Osteoblast (primary cell): ENCODE results near the gene CFHR1. TPM values are rescaled to one million over a fixed set of nuclear protein-coding genes. Genes with fewer than 3 reads are reported as not detected.

Source experiments
- DNase-seq: peaks from one replicate; pipeline ENCODE4 v3.0.0; 2011; ENCODE audit warnings: low spot score, mixed read lengths; ENCODE audit not compliant: insufficient read length; ENCODE audit errors: missing footprints
- H2AFZ ChIP-seq: 2 replicates; pipeline ENCODE4 v1.6.0; 2011; ENCODE audit warnings: mild to moderate bottlenecking, low read length
- H3K27ac ChIP-seq: 2 replicates; pipeline ENCODE4 v1.5.1; 2011; ENCODE audit warnings: mild to moderate bottlenecking, low read depth, low read length, moderate library complexity
- H3K27me3 ChIP-seq: 2 replicates; pipeline ENCODE4 v1.6.0; 2012; ENCODE audit warnings: mild to moderate bottlenecking, control low read depth, inconsistent platforms, low read length, moderate library complexity; ENCODE audit not compliant: insufficient read depth
- H3K36me3 ChIP-seq: 2 replicates; pipeline ENCODE4 v1.5.1; 2011; ENCODE audit warnings: mild to moderate bottlenecking, low read length, control low read depth, moderate library complexity; ENCODE audit not compliant: insufficient read depth
- H3K4me1 ChIP-seq: 2 replicates; pipeline ENCODE4 v1.5.1; 2011; ENCODE audit warnings: mild to moderate bottlenecking, low read length, control low read depth, moderate library complexity; ENCODE audit not compliant: insufficient read depth
- H3K4me2 ChIP-seq: 2 replicates; pipeline ENCODE4 v1.6.0; 2011; ENCODE audit warnings: mild to moderate bottlenecking, low read length; ENCODE audit not compliant: insufficient read depth
- H3K4me3 ChIP-seq: fragments of 200-600 bp; sonication (generic); 3 replicates; pipeline ENCODE4 v1.5.1; 2012; ENCODE audit warnings: mild to moderate bottlenecking, low read length, inconsistent platforms; ENCODE audit not compliant: insufficient read depth
- H3K79me2 ChIP-seq: 2 replicates; pipeline ENCODE4 v1.6.0; 2012; ENCODE audit warnings: mild to moderate bottlenecking, low read length, control low read depth, inconsistent platforms; ENCODE audit not compliant: insufficient read depth
- H3K9me3 ChIP-seq: 2 replicates; pipeline ENCODE4 v1.5.1; 2011; ENCODE audit warnings: low read depth, low read length, control low read depth
- H4K20me1 ChIP-seq: 2 replicates; pipeline ENCODE4 v1.6.0; 2012; ENCODE audit warnings: mild to moderate bottlenecking, low read length, control low read depth; ENCODE audit not compliant: insufficient read depth
- total RNA-seq: library from RNA; depleted of rRNA; stranded (reverse); fragments of >200 nt; gene quantifications from 2 replicates; pipeline ENCODE4 v1.2.3, GENCODE V29; 2012
- TF ChIP-seq, protein P1 (sequence below): IDR thresholded peaks from 2 replicates; pipeline ENCODE4 v1.5.1; 2011; ENCODE audit warnings: mild to moderate bottlenecking, low read depth, low read length, moderate library complexity; ENCODE audit errors: extremely low read depth

The CFHR1 gene
- total RNA-seq, 1 donor: not detected

DNA sequence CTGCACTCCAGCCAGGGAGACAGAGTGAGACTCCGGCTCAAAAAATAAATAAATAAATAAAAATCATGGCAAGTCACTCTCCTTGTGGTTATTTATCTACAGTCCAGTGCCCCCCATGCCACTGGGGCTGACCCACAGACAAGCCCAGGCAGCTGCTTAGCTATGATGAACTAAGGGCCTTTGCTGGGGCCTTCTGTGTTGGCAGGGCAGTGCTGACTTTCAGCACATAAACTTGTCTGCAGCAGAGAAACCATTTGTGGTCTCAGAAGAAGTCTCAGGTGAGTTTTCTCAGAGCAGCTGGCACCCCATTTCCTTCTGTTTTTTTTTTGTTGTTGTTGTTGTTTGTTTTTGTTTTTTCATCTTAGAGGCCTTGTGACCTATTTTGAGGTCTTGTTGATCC is 47.4 kb downstream of the CFHR1 start:
- no peaks in the 10 kb centered on the region for H3K27me3 ChIP-seq
- TF ChIP-seq, protein P1, sequence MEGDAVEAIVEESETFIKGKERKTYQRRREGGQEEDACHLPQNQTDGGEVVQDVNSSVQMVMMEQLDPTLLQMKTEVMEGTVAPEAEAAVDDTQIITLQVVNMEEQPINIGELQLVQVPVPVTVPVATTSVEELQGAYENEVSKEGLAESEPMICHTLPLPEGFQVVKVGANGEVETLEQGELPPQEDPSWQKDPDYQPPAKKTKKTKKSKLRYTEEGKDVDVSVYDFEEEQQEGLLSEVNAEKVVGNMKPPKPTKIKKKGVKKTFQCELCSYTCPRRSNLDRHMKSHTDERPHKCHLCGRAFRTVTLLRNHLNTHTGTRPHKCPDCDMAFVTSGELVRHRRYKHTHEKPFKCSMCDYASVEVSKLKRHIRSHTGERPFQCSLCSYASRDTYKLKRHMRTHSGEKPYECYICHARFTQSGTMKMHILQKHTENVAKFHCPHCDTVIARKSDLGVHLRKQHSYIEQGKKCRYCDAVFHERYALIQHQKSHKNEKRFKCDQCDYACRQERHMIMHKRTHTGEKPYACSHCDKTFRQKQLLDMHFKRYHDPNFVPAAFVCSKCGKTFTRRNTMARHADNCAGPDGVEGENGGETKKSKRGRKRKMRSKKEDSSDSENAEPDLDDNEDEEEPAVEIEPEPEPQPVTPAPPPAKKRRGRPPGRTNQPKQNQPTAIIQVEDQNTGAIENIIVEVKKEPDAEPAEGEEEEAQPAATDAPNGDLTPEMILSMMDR: no peak
- H3K4me3 ChIP-seq: no peak overlapping the region
- H2AFZ ChIP-seq: no peak overlapping the region
- H3K9me3 ChIP-seq: no peaks in the 10 kb centered on the region
- no peaks in the 10 kb centered on the region for H3K4me1 ChIP-seq
- no peak for DNase-seq
- no peaks in the 10 kb centered on the region for H3K79me2 ChIP-seq
- H3K4me2 ChIP-seq: no peak overlapping the region
- no peaks in the 10 kb centered on the region for H3K36me3 ChIP-seq
- no peak overlapping the region for H3K27ac ChIP-seq
- H4K20me1 ChIP-seq: no peaks in the 10 kb centered on the region

DNA sequence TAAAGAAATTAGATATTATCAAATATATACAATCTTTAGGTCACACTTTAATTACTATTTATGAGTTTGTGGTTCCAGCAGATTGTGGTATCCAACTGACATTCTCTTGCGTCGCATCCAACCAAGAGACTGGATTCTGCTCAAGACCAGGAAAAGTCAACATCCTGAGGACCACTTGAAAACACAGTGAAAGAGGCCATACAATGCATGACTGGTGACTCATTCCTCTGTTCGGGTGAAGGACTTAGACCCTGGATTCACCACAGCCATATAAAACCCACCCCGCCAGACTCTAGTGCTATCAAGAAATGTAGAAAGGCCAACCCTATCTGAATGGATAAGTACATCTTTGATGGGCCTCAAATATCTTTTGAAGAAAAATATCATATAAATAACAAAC is 53.9 kb downstream of the CFHR1 start:
- Histone ChIP-seq H2AFZ (no peak overlapping the region), H3K79me2 (no peaks in the 10 kb centered on the region), H3K27me3 (no peaks in the 10 kb centered on the region), H3K4me3 (no peak overlapping the region), H3K4me1 (no peaks in the 10 kb centered on the region), H3K9me3 (no peaks in the 10 kb centered on the region), H3K36me3 (no peaks in the 10 kb centered on the region), H3K27ac (no peak overlapping the region), H4K20me1 (no peaks in the 10 kb centered on the region), H3K4me2 (no peak overlapping the region)
- peak; percentile 85 for DNase-seq
- TF ChIP-seq, protein P1: no peak

DNA sequence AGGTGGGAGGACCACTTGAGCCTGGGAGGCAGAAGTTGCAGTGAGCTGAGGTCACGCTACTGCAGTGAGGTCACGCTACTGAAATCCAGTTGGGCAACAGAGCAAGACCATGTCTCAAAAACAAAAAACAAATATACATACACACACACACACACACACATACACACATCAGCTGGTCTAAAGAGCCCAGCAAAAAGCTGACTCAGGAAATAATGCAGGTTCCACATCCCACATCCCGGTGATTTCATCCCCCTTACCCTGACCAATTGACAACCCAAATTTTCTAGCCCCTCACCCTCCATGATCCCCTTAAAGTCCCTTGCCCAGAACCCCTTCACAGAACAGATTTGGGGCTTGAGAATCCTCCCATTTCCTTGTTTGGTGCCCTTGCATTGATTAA is 56.4 kb downstream of the CFHR1 start:
- Histone ChIP-seq H3K79me2 (no peaks in the 10 kb centered on the region), H3K4me2 (no peak overlapping the region), H3K27ac (no peak overlapping the region), H3K27me3 (no peaks in the 10 kb centered on the region), H3K9me3 (no peaks in the 10 kb centered on the region), H3K4me3 (no peak overlapping the region), H3K36me3 (no peaks in the 10 kb centered on the region), H4K20me1 (no peaks in the 10 kb centered on the region), H2AFZ (no peak overlapping the region), H3K4me1 (no peaks in the 10 kb centered on the region)
- no peak for DNase-seq
- TF ChIP-seq, protein P1: no peak

DNA sequence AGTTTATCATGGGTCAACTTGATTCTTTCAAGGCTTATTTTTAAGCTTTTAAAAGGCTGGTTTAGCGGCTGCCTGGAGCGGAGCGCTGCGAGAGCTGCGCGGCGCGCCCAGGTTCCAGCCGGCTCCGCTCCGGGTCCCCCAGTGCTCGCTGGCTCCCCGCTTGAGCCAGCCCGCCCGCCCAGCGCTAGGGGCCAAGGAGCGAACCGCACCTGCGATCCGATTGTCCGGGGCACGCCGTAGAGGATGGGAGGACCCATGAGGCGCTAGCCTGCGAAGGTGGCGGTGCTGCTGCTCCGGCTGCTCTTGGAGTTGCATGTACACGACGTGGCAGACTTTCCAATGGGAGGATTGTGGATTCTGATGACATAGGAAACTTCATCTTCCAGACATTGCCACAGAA is 58.4 kb downstream of the CFHR1 start:
- Histone ChIP-seq H2AFZ (peak overlapping the region; percentile 65), H3K27me3 (no peaks in the 10 kb centered on the region), H3K9me3 (no peaks in the 10 kb centered on the region), H3K36me3 (no peaks in the 10 kb centered on the region), H3K4me3 (peak overlapping the region; percentile 54), H3K27ac (no peak overlapping the region), H3K4me2 (peak overlapping the region; percentile 69), H4K20me1 (no peaks in the 10 kb centered on the region), H3K4me1 (no peaks in the 10 kb centered on the region), H3K79me2 (no peaks in the 10 kb centered on the region)
- TF ChIP-seq, protein P1: no peak
- DNase-seq: peak; percentile 62

Other genes with a start within 250 kb of the CFHR1 start
- 6.2 and 10.5 TPM in 2 replicates for gene KCNT2, start 211.3 kb upstream of the CFHR1 start, total RNA-seq
- 145 and 164 TPM in 2 replicates for gene CFH, start 167.7 kb upstream of the CFHR1 start, total RNA-seq
- gene CFHR3, start 44.9 kb upstream of the CFHR1 start, total RNA-seq: 0.36 TPM in 1 of 2 replicates, not detected in the other
- gene CFHR4, start 68.3 kb downstream of the CFHR1 start, total RNA-seq: not detected in 2 replicates
- gene CFHR2, start 124.0 kb downstream of the CFHR1 start, total RNA-seq: not detected in 2 replicates
- gene CFHR5, start 157.8 kb downstream of the CFHR1 start, total RNA-seq: not detected in 2 replicates
- gene F13B, start 247.5 kb downstream of the CFHR1 start, total RNA-seq: under 0.01 TPM in 1 of 2 replicates, not detected in the other